A673 (cell line): ENCODE results near the gene STIM1. TPM values are rescaled to one million over a fixed set of nuclear protein-coding genes. Genes with fewer than 3 reads are reported as not detected.
"Not testable (repeated sequence)": the region's sequence is repeated elsewhere in the genome, so short reads cannot be mapped to it uniquely, and the experiment has no call there.

Source experiments
- BruUV-seq: library from RNA; stranded (reverse); fragments of 400-500 nt; replicated peaks from 2 replicates; lab custom pipeline; 2021; lab: Mats Ljungman, UMichigan
- CTCF ChIA-PET: fragments of 300-600 bp; sonication (Branson Sonifier 250); formaldehyde crosslinking; loops from one replicate; lab custom pipeline; 2022; ENCODE audit warnings: antibody characterized with exemption; lab: Charles Lee
- POLR2A ChIA-PET: fragments of 300-600 bp; sonication (Branson Sonifier 250); formaldehyde crosslinking; loops from one replicate; lab custom pipeline; 2022; ENCODE audit warnings: antibody characterized with exemption; ENCODE audit not compliant: low non-redundant PET; lab: Charles Lee
- DNase-seq: peaks from one replicate; pipeline ENCODE4 v3.0.0-alpha.2; 2015; ENCODE audit warnings: low spot score
- H3K27ac ChIP-seq: fragments of 200-600 bp; sonication (generic); 2 replicates; pipeline ENCODE4 v1.5.1; 2016; ENCODE audit warnings: mixed run types, low read depth, mild to moderate bottlenecking, mixed read lengths, antibody characterized with exemption, low read length; ENCODE audit not compliant: poor library complexity, severe bottlenecking
- H3K27me3 ChIP-seq: fragments of 200-600 bp; sonication (generic); replicated peaks from 2 replicates; pipeline ENCODE4 v1.6.1; 2017; ENCODE audit warnings: mixed run types, low read depth, mild to moderate bottlenecking, mixed read lengths, antibody characterized with exemption, low read length; ENCODE audit not compliant: insufficient read depth, poor library complexity
- H3K36me3 ChIP-seq: fragments of 200-600 bp; sonication (generic); 2 replicates; pipeline ENCODE4 v1.6.1; 2016; ENCODE audit warnings: mixed run types, mild to moderate bottlenecking, mixed read lengths, antibody characterized with exemption, low read length; ENCODE audit not compliant: insufficient read depth, poor library complexity, severe bottlenecking
- H3K4me1 ChIP-seq: fragments of 200-600 bp; sonication (generic); 2 replicates; pipeline ENCODE4 v1.6.1; 2017; ENCODE audit warnings: mixed run types, mild to moderate bottlenecking, mixed read lengths, antibody characterized with exemption, low read length; ENCODE audit not compliant: insufficient read depth, poor library complexity, severe bottlenecking
- H3K4me3 ChIP-seq: fragments of 200-600 bp; sonication (generic); 2 replicates; pipeline ENCODE4 v1.5.1; 2016; ENCODE audit warnings: low read depth, mixed run types, mild to moderate bottlenecking, mixed read lengths, low read length; ENCODE audit not compliant: poor library complexity, severe bottlenecking
- H3K9me3 ChIP-seq: fragments of 200-600 bp; sonication (generic); 2 replicates; pipeline ENCODE4 v1.6.1; 2016; ENCODE audit warnings: mixed run types, low read depth, mild to moderate bottlenecking, mixed read lengths, antibody characterized with exemption, low read length; ENCODE audit not compliant: poor library complexity, severe bottlenecking
- CTCF ChIP-seq: fragments of 300-800, 200-600 bp; sonication (generic); conservative IDR thresholded peaks from 2 replicates; pipeline ENCODE4 v1.5.1; 2017; ENCODE audit warnings: low read depth, mild to moderate bottlenecking, antibody characterized with exemption, low read length, moderate library complexity, mixed read lengths
- EZH2 ChIP-seq: fragments of 200-600 bp; sonication (generic); IDR thresholded peaks from 2 replicates; pipeline ENCODE4 v1.6.1; 2017; ENCODE audit warnings: borderline replicate concordance, low read depth, mild to moderate bottlenecking, mixed read lengths, antibody characterized with exemption, low read length; ENCODE audit not compliant: poor library complexity, severe bottlenecking
- intact Hi-C: fragments of 100-400 bp; cut with micrococcal nuclease; formaldehyde crosslinking; loops from one replicate; pipeline ENCODE4 v1.10.0; 2022; ENCODE audit not compliant: unreplicated experiment
- total RNA-seq: library from RNA; stranded (reverse); gene quantifications from 2 replicates; pipeline ENCODE4 v1.2.3, GENCODE V29; 2021

The STIM1 gene
- total RNA-seq, 1 experiment from 2014 or later = 14.2 TPM

GRCh38 chr11:3996651-3997050 lies 141.2 kb downstream of the STIM1 start:
- DNase-seq = no peak
- POLR2A ChIA-PET = no interaction called here
- intact Hi-C loops = no loop called here

GRCh38 chr11:4004753-4005152 lies 149.3 kb downstream of the STIM1 start:
- H3K9me3 ChIP-seq, BruUV-seq, DNase-seq, H3K27ac ChIP-seq, POLR2A ChIA-PET, H3K4me1 ChIP-seq, H3K4me3 ChIP-seq, H3K27me3 ChIP-seq, H3K36me3 ChIP-seq, intact Hi-C loops, CTCF ChIA-PET: not testable (repeated sequence)

More at GRCh38 chr11:3996651-3997050, 141.2 kb downstream of the STIM1 start:
- TF ChIP-seq EZH2 = no peak
- no peak for TF ChIP-seq CTCF
- CTCF ChIA-PET = interaction anchor here (0.6 kb wide), 1 partner anchor 287 kb away, joined by 8 read pairs; no protein-coding TSS in a partner anchor
- Histone ChIP-seq H3K27ac (no peak overlapping the region), H3K9me3 (peaks cover 11% of the 10 kb centered on the region), H3K36me3 (no peaks in the 10 kb centered on the region), H3K4me1 (peaks cover 10% of the 10 kb centered on the region), H3K27me3 (no peaks in the 10 kb centered on the region), H3K4me3 (no peak overlapping the region)
- BruUV-seq = no TSS peak

GRCh38 chr11:4006946-4007680 lies 151.6 kb downstream of the STIM1 start:
- intact Hi-C loops = no loop called here
- BruUV-seq = no TSS peak

More at GRCh38 chr11:4006946-4007680, 151.6 kb downstream of the STIM1 start:
- CTCF ChIA-PET = no interaction called here
- TF ChIP-seq CTCF (no peak), EZH2 (no peak)
- H3K9me3 ChIP-seq = no peaks in the 10 kb centered on the region
- no peaks in the 10 kb centered on the region for H3K4me1 ChIP-seq
- DNase-seq = no peak
- H3K36me3 ChIP-seq = no peaks in the 10 kb centered on the region
- H3K27ac ChIP-seq = no peak overlapping the region
- no peaks in the 10 kb centered on the region for H3K27me3 ChIP-seq
- POLR2A ChIA-PET = no interaction called here
- H3K4me3 ChIP-seq = no peak overlapping the region
